ENCODE measurements around the gene ZNF514.

Gene ZNF514

DNA sequence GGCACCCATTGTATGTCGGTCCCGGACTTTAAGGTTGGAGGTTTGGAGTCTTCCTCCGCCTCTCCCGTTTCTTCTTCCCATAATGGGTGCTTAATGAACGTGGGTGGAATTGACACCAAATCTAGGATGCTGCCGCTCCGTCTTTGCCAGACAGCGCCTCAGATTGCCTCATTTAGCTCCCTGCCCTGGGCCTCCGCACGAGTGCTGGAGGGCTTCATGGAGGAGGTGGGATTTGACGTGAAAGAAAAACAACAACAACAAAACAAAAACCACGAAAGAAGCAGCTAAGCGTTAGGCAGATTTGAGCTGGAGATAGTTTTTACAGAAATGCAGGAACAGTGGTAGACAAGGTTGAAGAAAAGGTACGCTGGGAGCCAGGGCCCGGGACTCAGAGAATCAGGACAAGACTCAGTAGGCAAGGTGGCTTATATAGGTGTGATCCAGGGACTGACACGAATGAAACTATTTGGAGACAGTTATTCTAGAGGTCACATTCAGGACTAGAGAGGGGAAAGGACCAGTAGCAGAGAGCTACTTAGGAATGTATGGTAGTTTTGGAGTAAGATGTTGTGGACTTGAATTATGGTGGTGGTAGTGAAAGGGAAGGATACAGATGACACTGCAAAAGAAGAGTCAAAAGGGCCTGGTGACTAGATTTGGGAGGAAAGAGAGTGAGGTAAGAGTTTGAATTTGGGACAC is 6.6 kb upstream of the ZNF514 start:
- TF ChIP-seq, protein P1, sequence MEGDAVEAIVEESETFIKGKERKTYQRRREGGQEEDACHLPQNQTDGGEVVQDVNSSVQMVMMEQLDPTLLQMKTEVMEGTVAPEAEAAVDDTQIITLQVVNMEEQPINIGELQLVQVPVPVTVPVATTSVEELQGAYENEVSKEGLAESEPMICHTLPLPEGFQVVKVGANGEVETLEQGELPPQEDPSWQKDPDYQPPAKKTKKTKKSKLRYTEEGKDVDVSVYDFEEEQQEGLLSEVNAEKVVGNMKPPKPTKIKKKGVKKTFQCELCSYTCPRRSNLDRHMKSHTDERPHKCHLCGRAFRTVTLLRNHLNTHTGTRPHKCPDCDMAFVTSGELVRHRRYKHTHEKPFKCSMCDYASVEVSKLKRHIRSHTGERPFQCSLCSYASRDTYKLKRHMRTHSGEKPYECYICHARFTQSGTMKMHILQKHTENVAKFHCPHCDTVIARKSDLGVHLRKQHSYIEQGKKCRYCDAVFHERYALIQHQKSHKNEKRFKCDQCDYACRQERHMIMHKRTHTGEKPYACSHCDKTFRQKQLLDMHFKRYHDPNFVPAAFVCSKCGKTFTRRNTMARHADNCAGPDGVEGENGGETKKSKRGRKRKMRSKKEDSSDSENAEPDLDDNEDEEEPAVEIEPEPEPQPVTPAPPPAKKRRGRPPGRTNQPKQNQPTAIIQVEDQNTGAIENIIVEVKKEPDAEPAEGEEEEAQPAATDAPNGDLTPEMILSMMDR (IDR thresholded peaks at IDR 0.05; ENCODE audit: low read length, missing control alignments): no peak
- no peak for DNase-seq (ENCODE audit: low read depth)
- peak overlapping the region; percentile 87 for H3K4me3 ChIP-seq (replicated peaks; ENCODE audit: low read depth, low read length)

DNA sequence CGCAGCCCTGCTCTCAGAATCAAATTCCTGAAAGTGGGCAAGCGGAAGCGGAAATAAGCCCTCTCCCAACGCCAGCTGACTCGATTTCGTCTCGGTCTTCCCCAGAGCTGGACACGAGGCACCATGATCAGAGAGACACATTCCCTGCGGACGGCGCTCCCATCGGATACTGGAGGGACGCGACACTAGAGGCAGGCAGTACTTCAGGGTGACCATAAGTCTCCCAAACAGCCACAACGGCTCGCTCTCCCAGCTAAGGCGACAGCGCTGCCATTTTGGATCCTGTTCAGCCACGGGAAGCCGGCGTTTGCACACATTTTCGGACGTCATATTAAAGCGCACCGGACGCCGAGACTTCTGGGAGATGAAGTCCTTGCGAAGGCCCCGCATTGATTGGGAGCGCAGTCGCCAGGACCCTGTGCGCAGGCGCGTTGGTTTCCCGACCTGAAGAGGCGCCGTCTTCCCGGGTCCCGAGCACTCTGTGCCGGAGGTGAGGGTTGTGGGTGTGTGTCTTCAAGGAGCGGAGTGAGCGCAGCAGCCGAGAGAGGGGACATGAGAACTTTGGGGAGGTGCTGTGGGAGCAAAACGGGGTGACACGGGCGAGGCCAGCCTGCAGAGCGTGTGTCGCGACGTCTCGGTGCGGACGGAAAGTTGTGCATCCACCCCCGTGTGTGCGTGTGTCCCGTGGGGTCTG is 5.9 kb upstream of the ZNF514 start, which contains the start of gene ZNF2:
ZNF2 (plus strand) TSS at position 439 of the 694 bp plus-strand sequence. CDS start 10,418 bp downstream, outside the sequence.
- TF ChIP-seq, protein P1 (IDR thresholded peaks at IDR 0.05; ENCODE audit: low read length, missing control alignments): peak; percentile 1

DNA sequence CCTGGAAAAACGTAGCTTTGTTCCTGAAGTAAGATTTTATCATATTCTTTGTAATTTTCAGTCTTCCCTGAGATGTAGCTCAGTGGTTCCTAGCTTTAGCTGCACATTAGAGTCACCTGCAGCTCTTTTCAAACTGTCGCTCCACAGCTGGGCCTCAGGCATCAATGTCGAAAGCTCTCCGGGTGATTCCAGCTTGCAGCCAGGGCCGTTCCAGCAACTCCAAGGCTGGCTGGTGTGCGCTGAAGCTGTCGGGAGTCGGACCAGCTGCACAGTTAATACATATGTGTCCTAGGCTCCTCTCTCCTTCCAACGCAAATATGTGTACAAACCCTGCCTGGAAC is 5.4 kb upstream of the ZNF514 start:
- TF ChIP-seq, protein P1 (IDR thresholded peaks at IDR 0.05; ENCODE audit: low read length, missing control alignments): no peak
- peak overlapping the region; percentile 87 for H3K4me3 ChIP-seq (replicated peaks; ENCODE audit: low read depth, low read length)
- no peak for DNase-seq (ENCODE audit: low read depth)

More for the DNA sequence above, 5.9 kb upstream of the ZNF514 start, which contains the start of gene ZNF2:
- peak; percentile 99 for DNase-seq (ENCODE audit: low read depth)
- peak within 1 kb of the TSS; percentile 87 for H3K4me3 ChIP-seq (replicated peaks; ENCODE audit: low read depth, low read length)

DNA sequence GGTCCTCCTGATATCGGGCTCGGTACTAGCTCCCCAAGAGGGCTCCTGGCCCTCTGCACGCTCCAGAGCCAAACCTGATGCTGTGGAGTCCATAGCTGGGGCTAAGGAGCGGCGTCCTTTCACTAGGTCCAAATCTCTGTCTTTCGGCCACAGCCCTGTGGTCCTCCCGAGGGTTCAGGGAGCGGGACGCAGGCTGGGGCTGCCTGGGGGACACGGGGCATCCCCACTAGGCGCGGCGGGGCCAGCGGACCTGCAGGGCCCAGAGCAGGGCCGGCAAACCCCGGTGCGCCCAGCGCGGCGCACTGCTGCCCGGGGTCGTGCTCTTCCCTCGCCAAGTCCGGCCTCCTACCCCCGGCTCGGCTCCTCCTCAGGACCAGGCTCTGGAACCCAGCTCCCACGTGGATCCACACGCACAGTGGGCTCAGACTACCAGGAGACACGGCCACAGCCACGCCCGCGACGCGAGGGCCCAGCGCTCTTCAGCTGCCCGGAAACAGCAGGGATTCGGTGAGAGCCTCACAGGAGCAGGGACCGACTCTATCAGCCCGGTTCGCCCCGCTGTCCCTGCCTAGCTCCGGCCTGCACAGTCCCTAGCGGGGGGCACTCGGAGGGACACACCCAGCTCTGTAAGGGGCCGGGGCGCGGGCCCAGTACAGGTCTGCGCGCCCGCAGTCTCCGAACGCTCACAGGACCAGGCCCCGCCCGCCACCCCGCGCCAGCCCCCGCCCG is 593 bp downstream of the ZNF514 start:
- DNase-seq (ENCODE audit: low read depth): peak; percentile 45
- H3K4me3 ChIP-seq (replicated peaks; ENCODE audit: low read depth, low read length): peak overlapping the region; percentile 71
- TF ChIP-seq, protein P1 (IDR thresholded peaks at IDR 0.05; ENCODE audit: low read length, missing control alignments): no peak

DNA sequence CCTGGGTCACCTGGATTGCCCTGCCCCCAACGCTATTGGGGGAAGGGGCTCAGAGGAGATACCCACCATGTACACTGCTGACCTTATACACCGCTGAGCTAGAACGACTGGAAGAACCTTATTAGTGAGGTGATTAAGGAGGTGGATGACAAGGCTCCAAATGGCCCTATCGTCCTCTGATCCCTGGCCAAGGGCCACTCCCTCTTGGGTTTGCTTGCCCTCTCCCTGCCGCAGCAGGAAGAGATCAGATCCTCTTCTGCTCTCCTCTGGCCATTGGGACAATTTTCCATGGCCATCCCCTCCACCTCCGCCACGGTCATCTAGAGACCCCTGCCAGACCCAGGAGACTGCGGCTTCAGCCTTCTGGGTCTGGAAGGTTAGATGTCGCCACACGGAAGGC is 1.2 kb downstream of the ZNF514 start:
- H3K4me3 ChIP-seq (replicated peaks; ENCODE audit: low read depth, low read length): peak overlapping the region; percentile 71
- TF ChIP-seq, protein P1 (IDR thresholded peaks at IDR 0.05; ENCODE audit: low read length, missing control alignments): no peak
- DNase-seq (ENCODE audit: low read depth): no peak

DNA sequence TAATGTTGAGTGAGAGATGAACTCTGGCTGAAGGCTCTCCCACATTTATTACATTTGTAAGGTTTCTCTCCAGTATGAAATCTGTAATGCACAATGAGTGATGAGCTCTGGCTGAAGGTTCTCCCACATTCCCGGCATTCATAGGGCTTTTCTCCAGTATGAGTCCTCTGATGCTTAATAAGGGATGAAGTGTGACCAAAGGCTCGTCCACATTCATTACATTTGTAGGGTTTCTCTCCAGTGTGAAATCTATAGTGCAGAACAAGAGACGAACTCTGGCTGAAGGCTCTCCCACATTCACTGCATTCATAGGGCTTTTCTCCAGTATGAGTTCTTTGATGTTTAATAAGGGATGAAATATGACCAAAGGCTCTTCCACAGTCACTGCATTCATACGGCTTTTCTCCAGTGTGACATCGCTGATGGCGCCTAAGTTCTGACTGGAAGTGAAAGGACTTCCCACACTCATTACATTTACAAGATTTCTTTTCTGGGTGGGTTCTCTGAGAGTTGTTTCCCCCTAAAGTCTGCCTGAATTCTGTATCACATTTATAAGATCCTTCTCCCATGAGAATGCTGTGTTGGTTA is 10.2 kb downstream of the ZNF514 start:
- TF ChIP-seq, protein P1 (IDR thresholded peaks at IDR 0.05; ENCODE audit: low read length, missing control alignments): no peak
- peak; percentile 13 for DNase-seq (ENCODE audit: low read depth)
- H3K4me3 ChIP-seq (replicated peaks; ENCODE audit: low read depth, low read length): no peak overlapping the region

Data from fibroblast of pulmonary artery (primary cell).